GM18505 (cell line): ENCODE measurements around the gene AKNAD1.

ENCODE experiments used
- ATAC-seq: cut with Tn5 transposase; IDR thresholded peaks from one replicate; pipeline ENCODE4 v1.9.1; 2021; ENCODE audit not compliant: unreplicated experiment
- POLR2A ChIP-seq: IDR thresholded peaks from 4 replicates; pipeline ENCODE4 v1.6.1; 2011; ENCODE audit warnings: borderline replicate concordance; ENCODE audit not compliant: insufficient read depth, insufficient read length; ENCODE audit errors: extremely low read depth

The AKNAD1 gene

DNA sequence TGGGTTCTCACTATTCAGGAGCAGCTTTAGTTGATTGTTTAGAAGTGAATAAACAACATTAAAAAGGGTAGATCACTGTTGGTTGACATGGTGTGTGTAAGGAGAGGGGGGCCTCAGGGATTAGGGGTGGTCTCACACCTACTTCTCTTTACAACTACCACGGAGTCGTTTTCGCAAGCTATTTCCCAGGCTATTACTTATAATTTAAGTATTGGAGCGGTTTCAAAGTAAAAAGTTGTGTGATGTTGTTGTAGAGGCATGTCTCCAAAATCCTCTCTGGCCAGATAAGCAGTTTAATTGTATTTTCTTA is 21.2 kb upstream of the AKNAD1 start:
- TF ChIP-seq POLR2A, result no peak
- no peak for ATAC-seq

GRCh38 chr1:108877348-108878159 is 20.7 kb upstream of the AKNAD1 start:
- ATAC-seq, result peak; percentile 3
- TF ChIP-seq POLR2A, result no peak

DNA sequence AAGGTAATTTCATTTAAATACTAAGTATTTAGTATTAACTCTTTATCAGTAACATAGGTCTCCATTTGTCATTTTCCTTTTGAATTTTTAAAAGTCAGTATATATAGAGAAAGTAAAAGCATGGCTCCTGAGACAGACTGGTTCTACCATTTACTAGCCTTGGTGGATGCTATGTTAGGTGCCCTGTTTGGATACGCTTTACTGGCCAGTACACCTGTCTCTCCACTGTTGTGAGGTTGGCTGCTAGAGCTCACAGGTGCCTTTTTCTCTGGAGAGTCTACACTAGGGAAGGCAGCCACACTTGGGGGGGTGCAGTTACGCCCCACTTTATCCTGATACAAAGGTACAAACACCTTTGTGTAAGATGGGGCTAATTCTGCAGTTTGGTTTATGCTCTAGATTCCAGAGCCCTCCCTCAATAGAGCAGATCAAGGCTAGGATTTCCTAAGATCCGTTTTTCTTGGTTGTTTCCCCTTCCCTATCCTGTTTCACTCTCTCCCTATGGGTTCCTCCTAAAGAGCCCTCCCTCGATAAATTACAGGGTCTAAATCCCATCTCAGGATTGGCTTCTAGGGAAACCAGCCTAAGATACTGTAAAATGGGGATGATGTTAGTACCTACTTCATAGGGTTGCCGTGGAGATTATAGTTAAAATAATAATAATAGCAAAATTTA is 14.3 kb upstream of the AKNAD1 start:
- TF ChIP-seq POLR2A, result no peak
- ATAC-seq, result no peak

GRCh38 chr1:108865316-108865910 is 8.5 kb upstream of the AKNAD1 start:
- TF ChIP-seq POLR2A, result no peak
- no peak for ATAC-seq

DNA sequence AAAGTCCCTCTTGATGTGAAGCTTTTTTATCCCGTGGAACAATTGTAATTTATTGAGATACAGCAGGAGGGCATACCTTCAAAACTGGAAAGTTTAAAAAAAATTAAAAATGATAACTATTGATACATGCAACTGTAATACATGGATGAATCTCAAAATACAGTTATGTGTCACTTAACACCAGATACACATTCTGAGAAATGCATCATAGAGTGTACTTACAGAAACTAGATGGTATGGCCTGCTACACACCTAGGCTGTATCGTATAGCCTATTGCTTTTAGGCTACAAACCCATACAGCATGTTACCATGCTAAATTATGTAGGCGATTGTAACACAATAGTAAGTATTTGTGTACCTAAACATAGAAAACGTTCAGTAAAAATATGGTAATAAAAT is 7.1 kb upstream of the AKNAD1 start:
- no peak for TF ChIP-seq POLR2A
- ATAC-seq, result no peak

GRCh38 chr1:108862698-108863477 is 6.0 kb upstream of the AKNAD1 start:
- no peak for TF ChIP-seq POLR2A
- ATAC-seq, result no peak

- TF ChIP-seq POLR2A, result no peak
- ATAC-seq, result no peak
These were observed 5.2 kb upstream of the AKNAD1 start for GRCh38 chr1:108862017-108862610.

DNA sequence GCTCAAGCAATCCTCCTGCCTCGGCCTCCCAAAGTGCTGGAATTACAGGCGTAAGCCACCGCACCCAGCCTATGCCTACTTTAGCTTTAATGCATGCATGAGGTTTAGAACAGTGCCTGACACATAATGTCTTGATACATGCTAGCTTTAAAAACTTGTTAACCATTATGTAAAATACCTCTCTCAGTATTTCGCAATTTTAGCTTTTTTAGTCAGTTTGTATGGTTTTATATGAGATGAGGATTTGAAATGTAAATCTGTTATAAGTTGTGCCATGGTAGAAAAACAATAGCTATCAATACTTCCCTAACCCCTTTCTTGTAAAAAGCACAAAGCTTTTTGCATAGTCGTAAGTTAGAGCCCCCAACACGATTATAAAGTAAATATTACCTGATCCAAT is 4.7 kb upstream of the AKNAD1 start:
- ATAC-seq, result no peak
- TF ChIP-seq POLR2A, result no peak

DNA sequence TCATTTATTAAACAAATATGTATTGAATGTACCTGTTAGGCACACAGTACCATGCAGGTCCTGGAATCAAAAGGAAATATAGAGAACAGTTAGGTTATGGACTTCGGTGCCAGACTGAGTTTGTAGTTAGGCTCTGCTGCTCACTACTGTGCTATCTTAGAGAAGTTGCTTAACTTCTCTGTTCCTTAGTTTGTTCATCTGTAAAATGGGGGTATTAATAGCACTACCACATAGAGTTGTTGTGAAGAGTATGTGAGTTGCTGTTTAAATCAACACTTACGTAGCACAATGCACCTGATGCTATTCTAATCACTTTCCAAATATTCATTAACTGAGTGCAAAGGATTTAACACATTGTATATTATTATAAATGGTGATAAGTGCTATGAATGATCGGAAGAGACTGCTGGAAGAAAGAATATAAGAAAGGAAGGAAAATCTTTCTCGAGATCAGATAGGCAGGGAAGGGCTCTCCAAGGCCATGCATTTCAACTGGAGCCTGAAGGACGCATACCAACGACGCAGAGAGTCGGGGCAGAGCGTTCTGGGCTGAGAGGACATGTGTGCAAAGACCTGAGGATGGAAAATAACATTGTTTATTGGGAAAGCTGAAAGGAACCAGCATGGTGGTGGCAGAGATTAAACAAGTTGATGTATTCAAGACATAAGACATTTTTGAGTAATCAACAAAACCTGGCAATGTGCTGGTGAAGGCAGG is 3.5 kb upstream of the AKNAD1 start:
- ATAC-seq, result no peak
- TF ChIP-seq POLR2A, result no peak

GRCh38 chr1:108858230-108858950 is 1.5 kb upstream of the AKNAD1 start:
- TF ChIP-seq POLR2A, result no peak
- ATAC-seq, result no peak

GRCh38 chr1:108854221-108855019 is 2.5 kb downstream of the AKNAD1 start:
- no peak for ATAC-seq
- TF ChIP-seq POLR2A, result no peak
